ENCODE results near the gene SFMBT2.

Gene SFMBT2

GRCh38 chr10:7181420-7181819 lies 229.4 kb downstream of the SFMBT2 start:
- Mint-ChIP-seq H3K4me3 (no peak overlapping the region), H3K36me3 (ENCODE audit: low read depth) (peaks cover 38% of the 10 kb centered on the region), H3K27me3 (ENCODE audit: low read depth) (peaks cover 6% of the 10 kb centered on the region), H3K4me1 (peaks cover 13% of the 10 kb centered on the region), H3K27ac (no peak overlapping the region), H3K9me3 (no peaks in the 10 kb centered on the region)
- TF ChIP-seq CTCF (IDR thresholded peaks at IDR 0.05; ENCODE audit: unreplicated experiment in 3 of 3): no peak

- H3K36me3 Mint-ChIP-seq (ENCODE audit: low read depth): peaks cover 39% of the 10 kb centered on the region
- no peaks in the 10 kb centered on the region for H3K9me3 Mint-ChIP-seq
Measured at GRCh38 chr10:7179536-7179935, 231.3 kb downstream of the SFMBT2 start.

GRCh38 chr10:7173948-7174347 lies 236.9 kb downstream of the SFMBT2 start:
- H3K27me3 Mint-ChIP-seq (ENCODE audit: low read depth): peaks cover 4% of the 10 kb centered on the region
- no peaks in the 10 kb centered on the region for H3K9me3 Mint-ChIP-seq
- H3K4me3 Mint-ChIP-seq: no peak overlapping the region
- H3K36me3 Mint-ChIP-seq (ENCODE audit: low read depth): peaks cover 54% of the 10 kb centered on the region
- no peak overlapping the region for H3K27ac Mint-ChIP-seq
- TF ChIP-seq CTCF (IDR thresholded peaks at IDR 0.05; ENCODE audit: unreplicated experiment in 3 of 3): no peak
- peaks cover 3% of the 10 kb centered on the region for H3K4me1 Mint-ChIP-seq

More at GRCh38 chr10:7179536-7179935, 231.3 kb downstream of the SFMBT2 start:
- H3K27me3 Mint-ChIP-seq (ENCODE audit: low read depth): peaks cover 6% of the 10 kb centered on the region
- H3K4me1 Mint-ChIP-seq: peaks cover 13% of the 10 kb centered on the region
- no peak for TF ChIP-seq CTCF (IDR thresholded peaks at IDR 0.05; ENCODE audit: unreplicated experiment in 3 of 3)
- H3K4me3 Mint-ChIP-seq: no peak overlapping the region
- no peak overlapping the region for H3K27ac Mint-ChIP-seq

GRCh38 chr10:7171825-7172224 lies 239.0 kb downstream of the SFMBT2 start:
- no peak for TF ChIP-seq CTCF (IDR thresholded peaks at IDR 0.05; ENCODE audit: unreplicated experiment in 3 of 3)
- Mint-ChIP-seq H3K27ac (no peak overlapping the region), H3K27me3 (ENCODE audit: low read depth) (peaks cover 4% of the 10 kb centered on the region), H3K9me3 (no peaks in the 10 kb centered on the region), H3K4me3 (no peak overlapping the region), H3K4me1 (peaks cover 3% of the 10 kb centered on the region), H3K36me3 (ENCODE audit: low read depth) (peaks cover 58% of the 10 kb centered on the region)

- TF ChIP-seq CTCF (IDR thresholded peaks at IDR 0.05; ENCODE audit: unreplicated experiment in 3 of 3): no peak
- H3K4me1 Mint-ChIP-seq: peaks cover 3% of the 10 kb centered on the region
- H3K27me3 Mint-ChIP-seq (ENCODE audit: low read depth): peaks cover 4% of the 10 kb centered on the region
- no peak overlapping the region for H3K27ac Mint-ChIP-seq
- H3K36me3 Mint-ChIP-seq (ENCODE audit: low read depth): peaks cover 56% of the 10 kb centered on the region
- H3K4me3 Mint-ChIP-seq: no peak overlapping the region
- no peaks in the 10 kb centered on the region for H3K9me3 Mint-ChIP-seq
Measured at GRCh38 chr10:7170626-7171322, 240.1 kb downstream of the SFMBT2 start.

GRCh38 chr10:7168414-7168813 lies 242.4 kb downstream of the SFMBT2 start:
- H3K4me3 Mint-ChIP-seq: no peak overlapping the region
- no peaks in the 10 kb centered on the region for H3K9me3 Mint-ChIP-seq
- peaks cover 3% of the 10 kb centered on the region for H3K27me3 Mint-ChIP-seq (ENCODE audit: low read depth)
- peaks cover 5% of the 10 kb centered on the region for H3K4me1 Mint-ChIP-seq
- H3K36me3 Mint-ChIP-seq (ENCODE audit: low read depth): peaks cover 50% of the 10 kb centered on the region
- H3K27ac Mint-ChIP-seq: no peak overlapping the region
- TF ChIP-seq CTCF (IDR thresholded peaks at IDR 0.05; ENCODE audit: unreplicated experiment in 3 of 3): no peak
